DND-41 (cell line): ENCODE measurements around the gene GRM7.

Source experiments
- ATAC-seq: fragments of 200-7000 bp; cut with Tn5 transposase; 3 replicates; pipeline ENCODE4 v1.9.1; 2021; ENCODE audit warnings: low read depth; ENCODE audit not compliant: insufficient read depth
- DNase-seq: peaks from one replicate; pipeline ENCODE4 v3.0.0-alpha.2; 2020
- H2AFZ ChIP-seq: 2 replicates; pipeline ENCODE4 v1.6.0; 2012; ENCODE audit warnings: low read depth, low read length
- H3K27ac ChIP-seq: 2 replicates; pipeline ENCODE4 v1.5.1; 2012; ENCODE audit warnings: low read length, inconsistent platforms
- H3K27me3 ChIP-seq: fragments of 200-600 bp; sonication (generic); 2 replicates; pipeline ENCODE4 v1.6.0; 2012; ENCODE audit warnings: low read length, mild to moderate bottlenecking, inconsistent platforms; ENCODE audit not compliant: insufficient read depth, poor library complexity
- H3K36me3 ChIP-seq: 2 replicates; pipeline ENCODE4 v1.5.1; 2012; ENCODE audit warnings: low read length, inconsistent platforms; ENCODE audit not compliant: insufficient read depth
- H3K4me1 ChIP-seq: 2 replicates; pipeline ENCODE4 v1.5.1; 2012; ENCODE audit warnings: mild to moderate bottlenecking, low read length; ENCODE audit not compliant: insufficient read depth
- H3K4me2 ChIP-seq: 2 replicates; pipeline ENCODE4 v1.6.0; 2012; ENCODE audit warnings: mild to moderate bottlenecking, moderate library complexity, low read length, inconsistent platforms; ENCODE audit not compliant: insufficient read depth
- H3K4me3 ChIP-seq, 2 experiments: fragments of 200-600 bp in 1 of 2; shearing (Covaris generic) in 1 of 2; 2 replicates each; pipeline ENCODE4 v1.5.1; 2012 to 2016; ENCODE audit warnings: inconsistent platforms in 2 of 2, low read length in 2 of 2, mild to moderate bottlenecking in 2 of 2, low read depth in 1 of 2, moderate library complexity in 1 of 2
- H3K79me2 ChIP-seq: 2 replicates; pipeline ENCODE4 v1.6.0; 2012; ENCODE audit warnings: low read length, inconsistent platforms; ENCODE audit not compliant: insufficient read depth
- H3K9ac ChIP-seq: 2 replicates; pipeline ENCODE4 v1.6.0; 2012; ENCODE audit warnings: low read depth, mild to moderate bottlenecking, inconsistent platforms, low read length, moderate library complexity
- H3K9me3 ChIP-seq: 2 replicates; pipeline ENCODE4 v1.5.1; 2012; ENCODE audit warnings: low read length, moderate library complexity, mild to moderate bottlenecking, inconsistent platforms; ENCODE audit not compliant: insufficient read depth, severe bottlenecking
- H4K20me1 ChIP-seq: 2 replicates; pipeline ENCODE4 v1.6.0; 2012; ENCODE audit warnings: low read length; ENCODE audit not compliant: insufficient read depth
- EZH2 ChIP-seq: IDR thresholded peaks from 3 replicates; pipeline ENCODE4 v1.6.1; 2012; ENCODE audit warnings: borderline replicate concordance, low read depth, mild to moderate bottlenecking, moderate library complexity, low read length, inconsistent platforms; ENCODE audit not compliant: severe bottlenecking
- TF ChIP-seq, protein P1 (sequence below): IDR thresholded peaks from 2 replicates; pipeline ENCODE4 v1.5.1; 2012; ENCODE audit warnings: borderline replicate concordance, low read length, moderate library complexity, mild to moderate bottlenecking; ENCODE audit not compliant: poor library complexity, severe bottlenecking; ENCODE audit errors: extremely low read depth

Gene GRM7

DNA sequence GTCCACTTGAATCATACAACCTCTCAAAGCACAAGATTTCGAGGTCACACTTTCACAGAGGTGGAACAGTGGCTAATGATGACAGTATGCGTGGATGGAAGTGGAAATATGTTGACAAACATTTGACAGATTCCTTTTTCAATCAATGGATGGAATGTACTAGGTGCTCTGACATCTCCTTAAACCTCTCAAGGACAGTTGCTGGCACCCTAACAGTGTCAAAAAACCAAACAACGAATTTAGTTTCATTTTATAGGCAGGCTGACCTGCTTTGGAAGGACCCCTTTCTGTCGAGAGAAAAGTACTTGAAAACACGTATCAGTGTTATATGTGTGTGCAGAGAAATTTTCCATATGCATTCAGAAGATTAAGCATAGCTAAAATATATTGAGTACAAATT, 861.0 kb downstream of the GRM7 start:
- H3K4me3 ChIP-seq: no peak overlapping the region
- no peak overlapping the region for H3K9ac ChIP-seq
- no peaks in the 10 kb centered on the region for H3K27me3 ChIP-seq
- no peak overlapping the region for H2AFZ ChIP-seq
- no peaks in the 10 kb centered on the region for H3K4me1 ChIP-seq
- no peaks in the 10 kb centered on the region for H4K20me1 ChIP-seq
- H3K4me2 ChIP-seq: no peak overlapping the region
- no peaks in the 10 kb centered on the region for H3K9me3 ChIP-seq
- TF ChIP-seq, protein P1, sequence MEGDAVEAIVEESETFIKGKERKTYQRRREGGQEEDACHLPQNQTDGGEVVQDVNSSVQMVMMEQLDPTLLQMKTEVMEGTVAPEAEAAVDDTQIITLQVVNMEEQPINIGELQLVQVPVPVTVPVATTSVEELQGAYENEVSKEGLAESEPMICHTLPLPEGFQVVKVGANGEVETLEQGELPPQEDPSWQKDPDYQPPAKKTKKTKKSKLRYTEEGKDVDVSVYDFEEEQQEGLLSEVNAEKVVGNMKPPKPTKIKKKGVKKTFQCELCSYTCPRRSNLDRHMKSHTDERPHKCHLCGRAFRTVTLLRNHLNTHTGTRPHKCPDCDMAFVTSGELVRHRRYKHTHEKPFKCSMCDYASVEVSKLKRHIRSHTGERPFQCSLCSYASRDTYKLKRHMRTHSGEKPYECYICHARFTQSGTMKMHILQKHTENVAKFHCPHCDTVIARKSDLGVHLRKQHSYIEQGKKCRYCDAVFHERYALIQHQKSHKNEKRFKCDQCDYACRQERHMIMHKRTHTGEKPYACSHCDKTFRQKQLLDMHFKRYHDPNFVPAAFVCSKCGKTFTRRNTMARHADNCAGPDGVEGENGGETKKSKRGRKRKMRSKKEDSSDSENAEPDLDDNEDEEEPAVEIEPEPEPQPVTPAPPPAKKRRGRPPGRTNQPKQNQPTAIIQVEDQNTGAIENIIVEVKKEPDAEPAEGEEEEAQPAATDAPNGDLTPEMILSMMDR: no peak
- no peak overlapping the region for H3K27ac ChIP-seq
- DNase-seq (no peak), ATAC-seq (no peak)
- H3K36me3 ChIP-seq: no peaks in the 10 kb centered on the region
- no peaks in the 10 kb centered on the region for H3K79me2 ChIP-seq

DNA sequence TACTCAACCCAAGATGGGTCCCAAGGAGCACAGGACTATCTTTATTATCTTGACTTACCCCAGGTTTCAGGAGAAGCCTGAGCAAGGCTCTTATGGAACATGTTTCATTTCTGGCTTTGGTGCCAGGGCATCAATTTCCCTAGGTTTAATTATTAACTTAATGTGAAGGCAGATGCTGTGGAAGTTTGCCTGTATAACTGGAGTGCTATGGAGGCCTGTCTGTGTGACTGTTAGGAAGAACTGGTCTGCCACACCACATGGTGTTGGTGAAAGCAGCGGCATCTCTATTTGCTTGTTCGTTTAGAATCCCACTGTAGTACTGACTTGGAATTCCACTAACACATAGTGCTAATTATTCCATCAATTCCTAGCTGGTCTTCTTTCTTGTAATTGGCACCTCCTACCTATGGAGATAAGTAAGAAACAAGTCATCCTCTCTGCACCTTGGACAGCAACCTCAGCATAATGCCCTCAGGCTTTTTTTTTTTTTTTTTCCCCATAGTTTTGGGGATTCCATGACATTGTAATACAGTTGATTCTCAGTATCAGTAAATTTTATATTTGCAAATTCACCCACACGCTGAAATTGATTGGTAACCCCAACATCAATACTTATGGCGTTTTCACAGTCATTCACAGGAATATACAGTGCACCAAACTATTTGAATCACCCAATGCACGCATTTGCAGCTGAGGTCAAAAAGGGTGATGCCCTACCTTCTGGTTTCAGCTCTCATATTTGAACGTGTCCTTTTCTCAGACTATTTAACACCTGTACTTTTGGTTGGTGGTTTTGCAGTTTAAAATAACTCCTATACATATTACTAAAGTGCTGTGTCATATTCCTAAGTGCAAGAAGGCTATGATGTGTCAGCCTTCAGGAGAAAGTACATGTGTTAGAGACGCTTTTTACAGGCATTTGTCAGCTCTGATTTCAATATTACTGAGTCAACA, 867.9 kb downstream of the GRM7 start:
- Histone ChIP-seq H3K9me3 (no peaks in the 10 kb centered on the region), H4K20me1 (no peaks in the 10 kb centered on the region), H2AFZ (no peak overlapping the region), H3K4me2 (no peak overlapping the region), H3K27ac (no peak overlapping the region), H3K36me3 (no peaks in the 10 kb centered on the region), H3K4me3 (no peak overlapping the region), H3K79me2 (no peaks in the 10 kb centered on the region), H3K27me3 (no peaks in the 10 kb centered on the region), H3K9ac (no peak overlapping the region), H3K4me1 (no peaks in the 10 kb centered on the region)
- DNase-seq (no peak), ATAC-seq (no peak)
- TF ChIP-seq, protein P1: no peak
- no peak for TF ChIP-seq EZH2

DNA sequence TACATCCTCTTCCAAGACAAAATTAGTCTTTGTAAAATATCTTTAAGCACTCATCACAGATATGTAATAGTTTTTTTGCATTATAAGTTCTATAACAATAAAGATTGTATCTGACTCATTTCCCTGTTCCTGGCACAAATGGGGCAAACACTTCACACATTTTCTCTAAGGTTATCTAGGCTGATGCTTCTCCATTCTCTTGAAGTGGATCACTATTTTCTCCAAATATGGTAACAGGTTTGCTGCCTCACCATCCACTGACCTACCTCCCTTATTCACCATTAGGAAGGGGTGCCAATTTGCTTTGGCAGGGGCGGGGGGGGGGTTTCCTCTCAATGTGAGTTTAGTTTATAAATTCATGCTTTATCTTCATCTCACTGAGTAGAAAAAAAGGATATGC, 873.0 kb downstream of the GRM7 start:
- no peak overlapping the region for H2AFZ ChIP-seq
- ATAC-seq (no peak), DNase-seq (no peak)
- no peaks in the 10 kb centered on the region for H3K36me3 ChIP-seq
- no peaks in the 10 kb centered on the region for H3K9me3 ChIP-seq
- no peaks in the 10 kb centered on the region for H3K4me1 ChIP-seq
- H3K27ac ChIP-seq: no peak overlapping the region
- H4K20me1 ChIP-seq: no peaks in the 10 kb centered on the region
- no peak overlapping the region for H3K9ac ChIP-seq
- H3K79me2 ChIP-seq: no peaks in the 10 kb centered on the region
- no peak overlapping the region for H3K4me2 ChIP-seq
- no peak overlapping the region for H3K4me3 ChIP-seq
- no peak for TF ChIP-seq EZH2
- TF ChIP-seq, protein P1: no peak
- no peaks in the 10 kb centered on the region for H3K27me3 ChIP-seq

GRCh38 chr3:7734456-7734855, 873.5 kb downstream of the GRM7 start:
- DNase-seq (no peak), ATAC-seq (no peak)
- TF ChIP-seq, protein P1: no peak
- no peak for TF ChIP-seq EZH2
- Histone ChIP-seq H3K9me3 (no peaks in the 10 kb centered on the region), H3K4me1 (no peaks in the 10 kb centered on the region), H2AFZ (no peak overlapping the region), H3K4me2 (no peak overlapping the region), H3K79me2 (no peaks in the 10 kb centered on the region), H4K20me1 (no peaks in the 10 kb centered on the region), H3K27ac (no peak overlapping the region), H3K36me3 (no peaks in the 10 kb centered on the region), H3K9ac (no peak overlapping the region), H3K4me3 (no peak overlapping the region), H3K27me3 (no peaks in the 10 kb centered on the region)
